ENCODE results near the gene CPLANE1.

Gene CPLANE1

DNA sequence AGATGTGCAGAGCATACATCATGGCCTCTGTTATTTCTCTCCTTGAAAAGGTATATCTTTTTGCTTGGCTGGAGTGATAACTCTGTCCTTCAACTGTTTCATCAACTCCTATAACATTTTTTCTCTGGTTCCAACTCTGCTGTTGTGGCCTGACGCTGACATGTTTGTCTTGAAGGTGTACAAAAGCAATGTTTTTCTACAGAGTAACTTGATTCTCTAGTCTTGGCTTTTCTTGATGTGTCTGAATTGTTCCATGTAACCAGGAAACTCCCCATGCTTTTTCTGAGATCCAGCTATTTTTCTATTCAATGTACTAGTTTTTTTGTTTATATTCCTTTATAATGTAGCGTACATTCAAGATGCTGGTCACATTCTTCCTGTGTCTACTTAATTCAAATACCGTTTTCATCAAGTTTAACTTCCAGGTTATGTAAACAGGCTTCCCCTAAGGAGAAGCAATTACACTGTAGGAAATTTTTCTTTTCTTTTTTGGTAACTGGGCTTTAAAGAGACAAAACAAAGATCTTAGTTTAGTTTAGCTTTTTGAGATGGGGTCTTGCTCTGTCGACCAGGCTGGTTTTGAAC is 6.7 kb upstream of the CPLANE1 start:
- Histone ChIP-seq H3K4me2 (ENCODE audit: low read length) (no peak overlapping the region), H3K9me3 (ENCODE audit: control insufficient read depth, low read length) (no peaks in the 10 kb centered on the region), H3K79me2 (no peaks in the 10 kb centered on the region), H3K27me3 (ENCODE audit: control insufficient read depth, insufficient read depth, low read length) (no peaks in the 10 kb centered on the region), H3K4me1 (no peaks in the 10 kb centered on the region), H3K36me3 (ENCODE audit: control insufficient read depth, insufficient read depth, low read length) (no peaks in the 10 kb centered on the region), H2AFZ (no peak overlapping the region), H3K4me3 (ENCODE audit: low read depth, low read length) (no peak overlapping the region), H3K27ac (no peak overlapping the region), H3K9ac (no peak overlapping the region)
- TF ChIP-seq, protein P1, sequence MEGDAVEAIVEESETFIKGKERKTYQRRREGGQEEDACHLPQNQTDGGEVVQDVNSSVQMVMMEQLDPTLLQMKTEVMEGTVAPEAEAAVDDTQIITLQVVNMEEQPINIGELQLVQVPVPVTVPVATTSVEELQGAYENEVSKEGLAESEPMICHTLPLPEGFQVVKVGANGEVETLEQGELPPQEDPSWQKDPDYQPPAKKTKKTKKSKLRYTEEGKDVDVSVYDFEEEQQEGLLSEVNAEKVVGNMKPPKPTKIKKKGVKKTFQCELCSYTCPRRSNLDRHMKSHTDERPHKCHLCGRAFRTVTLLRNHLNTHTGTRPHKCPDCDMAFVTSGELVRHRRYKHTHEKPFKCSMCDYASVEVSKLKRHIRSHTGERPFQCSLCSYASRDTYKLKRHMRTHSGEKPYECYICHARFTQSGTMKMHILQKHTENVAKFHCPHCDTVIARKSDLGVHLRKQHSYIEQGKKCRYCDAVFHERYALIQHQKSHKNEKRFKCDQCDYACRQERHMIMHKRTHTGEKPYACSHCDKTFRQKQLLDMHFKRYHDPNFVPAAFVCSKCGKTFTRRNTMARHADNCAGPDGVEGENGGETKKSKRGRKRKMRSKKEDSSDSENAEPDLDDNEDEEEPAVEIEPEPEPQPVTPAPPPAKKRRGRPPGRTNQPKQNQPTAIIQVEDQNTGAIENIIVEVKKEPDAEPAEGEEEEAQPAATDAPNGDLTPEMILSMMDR (IDR thresholded peaks at IDR 0.05): no peak

DNA sequence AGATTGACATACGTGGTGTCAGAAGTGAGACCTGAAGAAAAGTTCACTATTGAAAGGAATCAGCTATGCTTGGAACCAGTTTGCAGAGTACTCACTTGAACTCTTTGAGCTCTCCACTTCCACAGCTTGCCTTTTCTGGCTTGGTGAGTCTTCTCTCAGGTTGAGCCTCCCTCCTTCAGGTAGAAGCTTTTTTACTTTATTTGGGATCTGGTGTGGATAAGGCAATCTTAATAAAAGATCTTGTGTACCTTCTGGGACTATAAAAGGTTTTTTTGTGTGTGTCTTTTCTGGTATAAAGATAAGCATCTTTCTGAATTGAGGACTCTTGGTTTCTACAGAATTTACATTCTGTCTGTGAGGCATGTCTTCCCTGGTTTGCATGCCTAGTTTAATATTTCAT is 5.4 kb upstream of the CPLANE1 start:
- Histone ChIP-seq H3K27me3 (ENCODE audit: control insufficient read depth, insufficient read depth, low read length) (no peaks in the 10 kb centered on the region), H3K36me3 (ENCODE audit: control insufficient read depth, insufficient read depth, low read length) (no peaks in the 10 kb centered on the region), H3K27ac (peak overlapping the region; percentile 1), H3K9ac (no peak overlapping the region), H3K4me2 (ENCODE audit: low read length) (no peak overlapping the region), H3K4me1 (peaks cover 4% of the 10 kb centered on the region), H3K4me3 (ENCODE audit: low read depth, low read length) (no peak overlapping the region), H3K79me2 (no peaks in the 10 kb centered on the region), H3K9me3 (ENCODE audit: control insufficient read depth, low read length) (no peaks in the 10 kb centered on the region), H2AFZ (peak overlapping the region; percentile 23)
- TF ChIP-seq, protein P1 (IDR thresholded peaks at IDR 0.05): no peak

DNA sequence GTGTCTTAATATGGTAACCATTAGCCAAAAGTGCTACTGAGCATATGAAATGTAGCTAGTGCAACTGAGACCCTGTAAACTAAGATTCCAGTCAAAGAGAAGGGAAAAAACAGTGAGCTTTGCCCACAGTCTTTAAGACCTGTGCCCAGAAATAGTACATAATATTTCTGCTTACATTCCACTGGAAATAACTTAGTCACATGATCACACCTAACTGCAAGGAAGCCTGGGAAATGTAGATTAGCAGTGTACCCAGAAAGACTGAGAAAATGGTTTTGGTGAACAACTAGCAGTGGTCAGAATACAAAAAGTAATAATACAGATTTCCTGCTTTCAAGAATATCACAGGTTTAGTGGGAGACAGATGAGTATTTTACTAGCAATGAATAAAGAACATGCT is 2.5 kb upstream of the CPLANE1 start:
- Histone ChIP-seq H3K36me3 (ENCODE audit: control insufficient read depth, insufficient read depth, low read length) (no peaks in the 10 kb centered on the region), H3K4me3 (ENCODE audit: low read depth, low read length) (no peak overlapping the region), H2AFZ (no peak overlapping the region), H3K4me2 (ENCODE audit: low read length) (no peak overlapping the region), H3K27me3 (ENCODE audit: control insufficient read depth, insufficient read depth, low read length) (no peaks in the 10 kb centered on the region), H3K9ac (no peak overlapping the region), H3K4me1 (peaks cover 8% of the 10 kb centered on the region), H3K9me3 (ENCODE audit: control insufficient read depth, low read length) (no peaks in the 10 kb centered on the region), H3K27ac (no peak overlapping the region), H3K79me2 (peaks cover 4% of the 10 kb centered on the region)
- TF ChIP-seq, protein P1 (IDR thresholded peaks at IDR 0.05): no peak

DNA sequence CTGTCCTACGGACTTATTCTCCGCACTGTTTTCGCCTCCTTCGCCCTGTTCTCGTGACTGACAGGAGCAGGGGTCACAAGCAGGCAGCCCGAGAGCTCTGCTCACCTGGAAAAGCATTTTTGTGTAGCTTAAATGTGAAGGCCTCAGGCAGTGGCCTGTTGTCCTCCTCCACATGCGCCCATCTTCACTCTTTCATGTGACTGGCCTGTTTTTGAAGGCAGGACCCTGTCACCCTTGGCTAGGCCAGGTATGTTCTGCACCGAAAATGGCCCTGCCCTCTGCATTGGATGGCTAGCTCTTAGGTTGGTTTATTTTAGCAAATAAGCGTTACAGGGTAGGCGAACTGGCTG is 614 bp upstream of the CPLANE1 start:
- TF ChIP-seq, protein P1 (IDR thresholded peaks at IDR 0.05): no peak
- H3K27ac ChIP-seq: peak overlapping the region; percentile 84

DNA sequence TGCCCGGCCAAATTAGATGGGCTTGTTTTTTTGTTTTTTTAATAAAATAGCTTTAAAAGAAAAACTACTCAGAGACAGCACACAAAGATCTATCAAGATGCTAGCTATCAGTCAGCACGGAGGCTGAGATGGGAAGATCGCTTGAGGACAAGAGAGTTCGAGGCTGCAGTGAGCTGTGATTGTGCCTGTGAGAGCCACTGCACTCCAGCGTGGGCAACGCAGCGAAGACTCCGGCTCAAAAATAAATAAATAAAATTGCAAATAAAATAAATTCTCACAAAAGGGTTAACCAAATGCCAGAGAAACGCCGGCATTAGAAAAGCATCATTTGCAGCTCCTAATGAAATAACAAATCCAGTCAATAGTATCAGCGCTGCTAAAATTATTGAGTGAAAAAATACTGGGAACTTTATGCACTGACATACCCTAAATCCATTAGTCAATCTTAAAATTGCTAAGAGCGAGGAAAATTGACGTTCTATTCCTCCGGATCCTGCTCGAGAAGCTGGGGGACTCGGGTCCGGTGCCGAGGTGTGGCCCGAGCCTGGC is 681 bp downstream of the CPLANE1 start:
- Histone ChIP-seq H3K27me3 (ENCODE audit: control insufficient read depth, insufficient read depth, low read length) (no peaks in the 10 kb centered on the region), H3K79me2 (peaks cover 4% of the 10 kb centered on the region), H3K4me3 (ENCODE audit: low read depth, low read length) (peak overlapping the region; percentile 83), H3K9ac (peak overlapping the region; percentile 49), H2AFZ (peak overlapping the region; percentile 100), H3K4me2 (ENCODE audit: low read length) (peak overlapping the region; percentile 94), H3K27ac (peak overlapping the region; percentile 84), H3K36me3 (ENCODE audit: control insufficient read depth, insufficient read depth, low read length) (no peaks in the 10 kb centered on the region), H3K4me1 (peaks cover 8% of the 10 kb centered on the region), H3K9me3 (ENCODE audit: control insufficient read depth, low read length) (no peaks in the 10 kb centered on the region)
- TF ChIP-seq, protein P1 (IDR thresholded peaks at IDR 0.05): no peak

More for the DNA sequence above, 614 bp upstream of the CPLANE1 start:
- peak overlapping the region; percentile 100 for H2AFZ ChIP-seq
- H3K4me2 ChIP-seq (ENCODE audit: low read length): peak overlapping the region; percentile 94
- H3K27me3 ChIP-seq (ENCODE audit: control insufficient read depth, insufficient read depth, low read length): no peaks in the 10 kb centered on the region
- H3K79me2 ChIP-seq: peaks cover 4% of the 10 kb centered on the region
- H3K4me3 ChIP-seq (ENCODE audit: low read depth, low read length): peak overlapping the region; percentile 83
- peak overlapping the region; percentile 49 for H3K9ac ChIP-seq
- H3K9me3 ChIP-seq (ENCODE audit: control insufficient read depth, low read length): no peaks in the 10 kb centered on the region
- H3K36me3 ChIP-seq (ENCODE audit: control insufficient read depth, insufficient read depth, low read length): no peaks in the 10 kb centered on the region
- H3K4me1 ChIP-seq: peaks cover 8% of the 10 kb centered on the region
